ENCODE data around the gene HMGXB3. TPM values are rescaled to one million over a fixed set of nuclear protein-coding genes. Genes with fewer than 3 reads are reported as not detected.

The HMGXB3 gene
- total RNA-seq, 6 experiments from 2014 or later, result 7.7 to 28.3 (median 12.2) TPM

- Histone ChIP-seq H3K27me3 (no peaks in the 10 kb centered on the region), H3K4me3 (no peak overlapping the region), H3K27ac (no peak overlapping the region), H3K9me3 (no peaks in the 10 kb centered on the region), H3K4me1 (no peaks in the 10 kb centered on the region), H3K36me3 (no peaks in the 10 kb centered on the region)
- DNase-seq (no peak), ATAC-seq (no peak)
- intact Hi-C loops (cut with DNase I), result no loop called here
- TF ChIP-seq, protein P1, sequence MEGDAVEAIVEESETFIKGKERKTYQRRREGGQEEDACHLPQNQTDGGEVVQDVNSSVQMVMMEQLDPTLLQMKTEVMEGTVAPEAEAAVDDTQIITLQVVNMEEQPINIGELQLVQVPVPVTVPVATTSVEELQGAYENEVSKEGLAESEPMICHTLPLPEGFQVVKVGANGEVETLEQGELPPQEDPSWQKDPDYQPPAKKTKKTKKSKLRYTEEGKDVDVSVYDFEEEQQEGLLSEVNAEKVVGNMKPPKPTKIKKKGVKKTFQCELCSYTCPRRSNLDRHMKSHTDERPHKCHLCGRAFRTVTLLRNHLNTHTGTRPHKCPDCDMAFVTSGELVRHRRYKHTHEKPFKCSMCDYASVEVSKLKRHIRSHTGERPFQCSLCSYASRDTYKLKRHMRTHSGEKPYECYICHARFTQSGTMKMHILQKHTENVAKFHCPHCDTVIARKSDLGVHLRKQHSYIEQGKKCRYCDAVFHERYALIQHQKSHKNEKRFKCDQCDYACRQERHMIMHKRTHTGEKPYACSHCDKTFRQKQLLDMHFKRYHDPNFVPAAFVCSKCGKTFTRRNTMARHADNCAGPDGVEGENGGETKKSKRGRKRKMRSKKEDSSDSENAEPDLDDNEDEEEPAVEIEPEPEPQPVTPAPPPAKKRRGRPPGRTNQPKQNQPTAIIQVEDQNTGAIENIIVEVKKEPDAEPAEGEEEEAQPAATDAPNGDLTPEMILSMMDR (IDR thresholded peaks at IDR 0.05), result no peak
- no peak for TF ChIP-seq POLR2A (IDR thresholded peaks at IDR 0.05)
- 59% methylated on average over 3 of the region's 3 CpGs for WGBS (ENCODE audit: insufficient coverage, low coverage, low lambda C conversion rate, missing lambda C conversion rate)
Observed at GRCh38 chr5:149966946-149967345, 33.6 kb upstream of the HMGXB3 start.

- H3K27me3 ChIP-seq, result no peaks in the 10 kb centered on the region
- ATAC-seq (no peak), DNase-seq (no peak)
- no peaks in the 10 kb centered on the region for H3K36me3 ChIP-seq
- TF ChIP-seq POLR2A (IDR thresholded peaks at IDR 0.05), result no peak
- TF ChIP-seq, protein P1 (IDR thresholded peaks at IDR 0.05), result no peak
- H3K4me3 ChIP-seq, result no peak overlapping the region
- WGBS (ENCODE audit: insufficient coverage, low coverage, low lambda C conversion rate, missing lambda C conversion rate), result 79% methylated on average over 4 of the region's 4 CpGs
- intact Hi-C loops (cut with DNase I), result no loop called here
- no peak overlapping the region for H3K27ac ChIP-seq
- H3K4me1 ChIP-seq, result no peaks in the 10 kb centered on the region
- H3K9me3 ChIP-seq, result no peaks in the 10 kb centered on the region
Observed at GRCh38 chr5:149969181-149969930, 31.2 kb upstream of the HMGXB3 start.

DNA sequence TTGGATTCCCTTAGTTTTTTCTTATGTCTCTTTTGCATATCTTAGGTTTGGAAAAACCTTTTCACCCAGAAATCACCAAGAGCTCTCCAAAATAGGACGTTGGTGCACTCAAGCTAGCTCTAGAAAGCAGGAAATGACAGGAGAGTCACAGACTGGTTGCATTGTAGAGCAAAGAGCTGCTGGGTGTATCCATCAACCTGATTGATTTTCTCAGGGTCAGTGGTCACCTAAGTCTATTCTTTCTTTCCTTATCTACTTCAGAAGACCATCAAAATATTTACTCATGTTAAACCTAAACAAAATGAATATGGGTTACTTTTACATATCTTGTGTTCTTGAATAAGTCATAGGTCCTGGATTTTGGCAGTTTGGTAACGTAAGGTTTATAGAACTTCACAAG, 25.1 kb upstream of the HMGXB3 start:
- intact Hi-C loops (cut with DNase I), result no loop called here
- WGBS (ENCODE audit: insufficient coverage, low coverage, low lambda C conversion rate, missing lambda C conversion rate), result 49% methylated on average over 2 of the region's 2 CpGs
- TF ChIP-seq POLR2A (IDR thresholded peaks at IDR 0.05), result no peak
- TF ChIP-seq, protein P1 (IDR thresholded peaks at IDR 0.05), result no peak
- no peak for ATAC-seq
- no peaks in the 10 kb centered on the region for H3K27me3 ChIP-seq
- H3K4me1 ChIP-seq, result no peaks in the 10 kb centered on the region
- no peaks in the 10 kb centered on the region for H3K9me3 ChIP-seq
- no peaks in the 10 kb centered on the region for H3K36me3 ChIP-seq
- H3K27ac ChIP-seq, result no peak overlapping the region
- DNase-seq, result no peak
- H3K4me3 ChIP-seq, result no peak overlapping the region

GRCh38 chr5:149979896-149980295, 20.6 kb upstream of the HMGXB3 start:
- no peak for ATAC-seq
- 28% methylated on average over 1 of the region's 1 CpG for WGBS (ENCODE audit: insufficient coverage, low coverage, low lambda C conversion rate, missing lambda C conversion rate)
- Histone ChIP-seq H3K27ac (no peak overlapping the region), H3K4me1 (no peaks in the 10 kb centered on the region), H3K9me3 (no peaks in the 10 kb centered on the region), H3K27me3 (no peaks in the 10 kb centered on the region), H3K4me3 (no peak overlapping the region), H3K36me3 (no peaks in the 10 kb centered on the region)
- intact Hi-C loops (cut with DNase I), result no loop called here
- TF ChIP-seq POLR2A (IDR thresholded peaks at IDR 0.05), result no peak
- TF ChIP-seq, protein P1 (IDR thresholded peaks at IDR 0.05), result no peak
- DNase-seq, result no peak
